OCI-LY3 (cell line): ENCODE results near the gene CNPY4.

Source experiments
- EZH2phosphoT487 ChIP-seq: fragments of 200-600 bp; shearing (Covaris generic); IDR thresholded peaks from 2 replicates; pipeline ENCODE4 v1.6.1; 2018; ENCODE audit warnings: antibody characterized with exemption, mixed run types, low read depth
- TF ChIP-seq, protein P1 (sequence below): fragments of 200-600, 300-600 bp; sonication (generic); IDR thresholded peaks from 2 replicates; pipeline ENCODE4 v1.5.1; 2014; ENCODE audit warnings: antibody characterized with exemption, low read length, low read depth

DNA sequence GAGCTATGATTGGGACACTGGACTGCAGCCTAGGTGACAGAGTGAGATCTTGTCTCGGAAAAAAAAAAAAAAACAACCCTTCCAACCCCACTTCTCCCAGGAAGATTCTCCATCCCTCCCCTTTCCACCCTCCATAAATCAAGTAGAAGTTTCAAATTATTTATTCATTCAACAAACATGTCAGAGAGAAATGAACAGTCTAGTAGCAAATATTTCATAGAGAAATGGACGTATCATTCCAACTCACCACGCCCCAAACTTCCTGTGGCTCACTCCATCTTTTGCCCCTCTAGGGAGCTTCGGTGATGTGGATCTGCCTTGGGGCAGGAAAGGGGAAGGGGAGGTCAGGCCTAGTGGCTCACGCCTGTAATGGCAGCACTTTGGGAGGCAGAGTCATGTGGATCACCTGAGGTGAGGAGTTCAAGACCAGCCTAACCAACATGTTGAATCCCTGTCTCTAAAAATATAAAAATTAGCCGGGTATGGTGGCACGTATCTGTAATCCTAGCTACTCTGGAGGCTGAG is 39.7 kb downstream of the CNPY4 start:
- TF ChIP-seq, protein P1, sequence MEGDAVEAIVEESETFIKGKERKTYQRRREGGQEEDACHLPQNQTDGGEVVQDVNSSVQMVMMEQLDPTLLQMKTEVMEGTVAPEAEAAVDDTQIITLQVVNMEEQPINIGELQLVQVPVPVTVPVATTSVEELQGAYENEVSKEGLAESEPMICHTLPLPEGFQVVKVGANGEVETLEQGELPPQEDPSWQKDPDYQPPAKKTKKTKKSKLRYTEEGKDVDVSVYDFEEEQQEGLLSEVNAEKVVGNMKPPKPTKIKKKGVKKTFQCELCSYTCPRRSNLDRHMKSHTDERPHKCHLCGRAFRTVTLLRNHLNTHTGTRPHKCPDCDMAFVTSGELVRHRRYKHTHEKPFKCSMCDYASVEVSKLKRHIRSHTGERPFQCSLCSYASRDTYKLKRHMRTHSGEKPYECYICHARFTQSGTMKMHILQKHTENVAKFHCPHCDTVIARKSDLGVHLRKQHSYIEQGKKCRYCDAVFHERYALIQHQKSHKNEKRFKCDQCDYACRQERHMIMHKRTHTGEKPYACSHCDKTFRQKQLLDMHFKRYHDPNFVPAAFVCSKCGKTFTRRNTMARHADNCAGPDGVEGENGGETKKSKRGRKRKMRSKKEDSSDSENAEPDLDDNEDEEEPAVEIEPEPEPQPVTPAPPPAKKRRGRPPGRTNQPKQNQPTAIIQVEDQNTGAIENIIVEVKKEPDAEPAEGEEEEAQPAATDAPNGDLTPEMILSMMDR = no peak
- no peak for TF ChIP-seq EZH2phosphoT487
